ENCODE results near the gene CARD19.
"Not testable (repeated sequence)": the region's sequence is repeated elsewhere in the genome, so short reads cannot be mapped to it uniquely, and the experiment has no call there.

Gene CARD19

DNA sequence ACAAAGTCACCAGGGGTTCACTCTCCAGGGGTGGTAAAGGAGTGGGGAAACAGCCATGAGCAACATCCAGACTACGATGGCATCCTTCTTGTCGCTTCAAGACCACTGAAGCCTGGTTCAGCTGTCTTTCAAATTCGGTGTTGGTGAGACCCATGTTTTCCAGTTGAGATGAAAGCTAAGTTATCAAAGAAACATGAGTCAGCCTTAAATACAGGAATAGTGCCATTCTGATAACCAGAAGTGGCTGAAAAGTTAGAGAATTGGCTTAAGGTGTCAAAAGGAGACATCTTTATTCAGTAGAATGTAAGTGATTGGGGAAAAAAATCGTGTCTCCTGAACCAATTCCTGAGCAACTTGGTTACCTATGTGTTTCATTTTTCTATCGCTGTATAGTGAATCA lies 7.0 kb upstream of the CARD19 start:
- DNase-seq: no peak

DNA sequence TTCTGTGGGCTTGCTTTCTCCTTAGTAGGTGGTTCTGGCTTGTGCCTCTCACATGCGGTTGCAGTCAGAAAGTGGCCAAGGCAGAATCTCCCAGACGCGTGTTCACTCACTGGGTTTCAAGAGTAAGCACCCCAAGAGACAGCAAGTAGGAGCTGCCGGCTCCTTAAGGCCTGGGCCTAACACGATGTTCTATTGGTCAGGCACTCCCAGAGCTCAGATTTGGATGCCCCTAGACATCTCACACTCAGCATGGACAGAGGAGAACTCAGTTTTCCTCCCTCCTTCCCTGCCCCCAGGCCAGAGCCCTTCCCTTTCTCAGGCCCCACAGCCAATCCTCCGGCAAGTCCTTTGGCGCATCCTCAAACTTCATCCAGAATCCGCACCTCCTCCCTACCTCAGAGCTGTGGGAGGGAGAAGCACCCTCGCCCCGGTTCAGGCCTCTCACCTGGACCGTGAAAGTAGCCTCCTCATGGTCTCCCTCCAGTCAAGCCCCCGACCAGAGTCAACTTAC lies 6.5 kb upstream of the CARD19 start:
- no peak for DNase-seq

DNA sequence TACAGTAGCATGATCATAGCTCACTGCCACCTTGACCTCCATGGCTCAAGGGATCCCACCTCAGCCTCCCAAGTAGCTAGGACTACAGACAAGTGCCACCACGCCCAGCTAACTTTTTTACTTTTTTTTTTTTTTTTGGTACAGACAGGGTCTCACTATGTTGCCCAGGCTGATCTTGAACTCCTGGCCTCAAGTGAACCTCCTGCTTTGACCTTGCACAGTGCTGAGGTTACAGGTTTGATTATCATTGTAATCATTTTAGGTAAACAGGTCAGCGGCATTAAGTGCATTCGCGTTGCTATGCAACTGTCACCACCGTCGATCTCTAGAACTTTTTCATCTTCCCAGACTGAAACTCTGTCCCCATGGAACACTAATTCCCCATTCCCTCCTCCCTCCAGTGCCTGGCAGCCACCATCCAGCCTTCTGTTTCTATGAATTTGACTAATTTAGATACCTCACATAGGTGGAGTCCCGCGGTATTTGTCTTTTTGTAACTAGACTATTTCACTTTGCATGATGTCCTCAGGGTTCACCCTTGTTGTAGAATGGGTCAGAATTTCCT lies 5.8 kb upstream of the CARD19 start:
- DNase-seq: no peak

DNA sequence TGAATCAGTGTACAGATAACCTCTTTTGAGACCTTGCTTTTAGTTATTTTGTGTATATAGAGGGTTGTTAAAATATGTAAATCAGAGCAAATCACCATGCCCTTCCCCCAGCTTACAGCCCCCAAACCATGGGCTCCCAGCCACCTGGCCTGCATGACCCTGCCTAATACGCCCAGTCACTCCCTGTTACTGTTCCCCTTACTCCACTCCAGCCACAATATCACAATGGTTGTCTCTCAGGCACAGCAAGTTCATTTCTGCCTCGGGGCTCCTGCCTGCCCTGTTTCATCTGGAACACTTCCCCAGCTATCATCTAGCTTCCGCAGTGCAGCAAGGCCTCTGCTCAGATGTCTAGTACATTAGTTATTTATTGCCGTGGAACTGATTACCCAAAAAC lies 5.0 kb upstream of the CARD19 start:
- no peak for DNase-seq

DNA sequence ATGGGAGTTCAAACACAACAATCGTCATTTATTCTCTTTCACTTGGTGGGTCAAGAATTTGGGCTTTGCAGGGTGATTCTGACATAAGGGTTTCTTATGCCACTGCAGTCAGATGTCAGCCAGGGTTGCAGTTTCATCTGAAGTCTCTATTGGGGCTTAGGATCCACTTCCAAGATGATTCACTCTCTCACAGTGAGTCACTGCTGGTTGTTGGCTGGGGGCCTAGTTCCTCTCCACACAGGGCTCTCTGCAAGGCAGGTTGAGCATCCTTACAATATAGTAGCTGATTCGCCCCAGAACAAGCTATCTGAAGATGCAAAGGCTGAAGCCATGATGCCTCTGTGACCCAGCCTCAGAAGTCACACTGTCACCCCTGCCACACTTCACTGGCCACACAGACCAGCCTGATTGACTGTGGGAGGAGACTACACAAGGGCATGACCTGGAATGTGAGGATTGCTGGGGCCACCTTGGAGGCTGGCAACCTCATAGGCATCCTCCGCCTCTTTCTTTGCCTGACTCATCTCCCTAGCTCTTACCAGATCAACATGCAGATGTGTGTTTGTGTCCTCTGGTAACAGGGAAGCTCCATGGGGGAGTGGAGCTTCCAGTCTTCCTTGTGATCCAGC lies 4.5 kb upstream of the CARD19 start:
- no peak for DNase-seq

DNA sequence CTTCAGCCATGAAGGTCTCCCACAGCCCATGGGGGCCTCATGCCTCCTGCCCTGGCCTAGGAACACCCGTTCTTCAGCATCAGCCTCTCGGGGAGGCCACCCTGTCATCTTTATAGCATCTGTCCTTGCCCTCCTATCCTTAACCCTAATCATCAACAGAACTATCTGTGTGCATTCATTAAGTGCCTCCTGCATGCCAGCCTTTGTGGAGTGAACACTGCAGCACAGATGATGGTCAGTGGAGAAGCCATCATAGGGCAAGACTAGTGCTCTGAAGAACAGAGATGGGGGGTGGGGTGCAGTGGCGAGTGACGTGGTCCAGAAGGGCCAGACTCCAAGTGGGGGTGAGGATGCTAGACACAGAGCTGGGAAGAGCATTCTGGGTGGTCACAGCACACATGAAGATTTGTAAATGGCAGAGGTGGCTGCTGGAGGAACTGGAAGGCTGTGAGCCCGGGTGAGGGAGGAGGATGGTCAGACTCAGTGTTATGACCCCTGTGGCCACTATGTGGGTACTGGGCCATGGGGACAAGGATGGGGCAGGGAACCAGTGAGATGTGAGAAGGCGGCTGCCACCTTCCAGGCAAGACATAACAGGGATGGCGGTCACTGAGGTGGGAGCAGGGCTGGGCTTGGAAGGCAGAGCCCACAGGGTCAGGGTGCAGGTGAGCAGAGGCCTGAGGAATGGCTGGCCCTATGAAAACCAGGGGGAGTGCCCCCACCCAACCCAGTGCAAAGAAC lies 3.6 kb upstream of the CARD19 start:
- no peak for DNase-seq

DNA sequence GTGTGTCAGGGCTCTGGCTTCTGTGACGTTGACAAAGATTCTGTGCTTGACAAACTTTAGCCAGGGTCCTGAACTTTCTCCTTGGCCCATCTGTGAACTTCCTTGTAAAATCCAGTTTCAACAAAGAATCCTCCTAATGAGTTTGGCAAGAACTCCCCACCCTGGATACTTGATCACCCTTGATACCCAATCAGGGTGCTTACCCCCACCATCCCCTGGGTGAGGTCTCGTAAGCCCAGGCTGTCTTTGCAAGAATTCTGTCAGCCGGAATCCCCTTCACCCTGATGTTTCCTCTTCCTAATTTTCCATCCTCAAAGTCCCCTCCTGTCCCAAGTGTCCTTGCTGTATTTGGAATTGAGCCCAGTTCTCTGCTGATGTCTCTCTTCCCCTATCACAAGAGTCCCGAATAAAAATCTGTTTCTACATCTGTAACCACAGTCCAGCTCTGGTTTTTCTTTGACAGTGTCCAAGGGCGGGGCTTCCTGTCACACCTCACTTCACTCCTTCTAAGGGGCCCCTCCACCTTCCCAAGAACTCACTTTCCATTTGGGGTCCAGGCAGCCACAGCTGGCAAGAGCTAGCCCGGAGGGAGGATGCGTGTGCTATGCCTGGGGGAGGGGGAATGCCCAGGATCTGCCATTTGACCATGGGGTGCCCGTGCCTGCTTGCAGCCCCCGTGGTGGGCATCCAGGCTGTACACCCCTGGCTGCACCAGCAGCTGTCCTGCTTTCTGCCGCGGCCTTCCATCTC lies 2.7 kb upstream of the CARD19 start:
- no peak for DNase-seq

DNA sequence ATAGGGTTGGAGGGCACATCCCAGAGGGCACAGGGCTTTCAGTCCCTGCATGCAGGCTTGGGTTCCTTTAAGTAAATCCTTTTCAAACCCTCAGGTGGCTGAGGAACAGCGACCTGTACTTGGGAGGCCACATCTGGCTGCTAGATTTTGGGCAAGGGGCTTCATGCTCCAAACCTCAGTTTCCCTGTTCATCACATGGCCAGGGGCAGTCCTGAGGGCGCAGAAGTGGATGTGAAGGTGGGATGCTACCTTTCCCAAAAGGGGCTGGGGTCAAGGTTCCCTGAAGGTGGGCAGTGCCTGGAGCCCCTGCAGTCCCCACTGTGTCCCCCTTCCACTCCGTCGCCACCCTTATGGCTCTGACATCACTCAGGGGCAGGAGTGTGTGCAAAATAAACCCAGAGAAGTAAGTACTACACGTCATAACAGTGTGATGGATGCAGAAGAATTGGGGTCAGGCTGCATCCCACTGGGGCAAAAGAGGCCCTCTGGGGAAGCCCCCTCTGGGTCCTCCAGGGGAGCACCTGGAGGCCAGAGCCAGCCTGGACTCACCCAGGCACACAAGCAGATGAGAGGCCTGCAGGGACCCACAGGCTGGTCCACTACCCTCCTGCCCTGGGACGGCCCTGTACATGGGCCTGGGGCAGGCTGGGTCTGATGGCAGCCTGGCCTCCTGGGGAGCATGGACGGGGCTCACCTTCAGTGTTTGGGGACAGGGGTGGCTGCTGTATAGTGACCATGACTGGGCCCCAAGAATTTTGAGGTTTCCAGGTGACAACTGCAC lies 1.9 kb upstream of the CARD19 start:
- DNase-seq: no peak

DNA sequence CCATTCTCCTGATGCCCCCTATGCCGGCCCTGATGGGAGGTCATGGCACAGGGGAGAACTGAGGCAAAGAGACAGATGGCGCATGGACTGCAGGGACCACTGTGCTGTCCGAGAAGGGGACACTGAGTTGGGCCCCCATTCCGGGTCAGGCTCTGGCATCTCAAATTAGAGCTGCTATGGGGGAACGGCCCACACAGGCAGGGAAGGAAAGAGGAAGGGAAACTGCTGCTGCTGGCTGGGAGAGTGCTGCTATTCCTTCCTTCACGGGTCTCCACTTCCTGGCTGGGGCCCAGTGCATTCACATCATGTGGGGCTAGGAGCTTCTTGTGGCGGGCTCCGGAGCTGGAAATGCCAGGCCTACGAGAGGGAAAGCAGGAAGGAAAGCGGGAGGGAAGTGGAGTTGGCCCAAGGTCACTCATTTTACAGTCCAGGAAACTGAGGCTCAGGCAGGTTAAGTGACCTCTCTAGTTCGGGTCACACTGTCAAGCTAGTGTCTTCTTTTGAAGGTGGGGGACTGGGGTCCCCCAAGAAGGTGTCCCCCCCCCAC lies 1.3 kb upstream of the CARD19 start:
- DNase-seq: no peak

DNA sequence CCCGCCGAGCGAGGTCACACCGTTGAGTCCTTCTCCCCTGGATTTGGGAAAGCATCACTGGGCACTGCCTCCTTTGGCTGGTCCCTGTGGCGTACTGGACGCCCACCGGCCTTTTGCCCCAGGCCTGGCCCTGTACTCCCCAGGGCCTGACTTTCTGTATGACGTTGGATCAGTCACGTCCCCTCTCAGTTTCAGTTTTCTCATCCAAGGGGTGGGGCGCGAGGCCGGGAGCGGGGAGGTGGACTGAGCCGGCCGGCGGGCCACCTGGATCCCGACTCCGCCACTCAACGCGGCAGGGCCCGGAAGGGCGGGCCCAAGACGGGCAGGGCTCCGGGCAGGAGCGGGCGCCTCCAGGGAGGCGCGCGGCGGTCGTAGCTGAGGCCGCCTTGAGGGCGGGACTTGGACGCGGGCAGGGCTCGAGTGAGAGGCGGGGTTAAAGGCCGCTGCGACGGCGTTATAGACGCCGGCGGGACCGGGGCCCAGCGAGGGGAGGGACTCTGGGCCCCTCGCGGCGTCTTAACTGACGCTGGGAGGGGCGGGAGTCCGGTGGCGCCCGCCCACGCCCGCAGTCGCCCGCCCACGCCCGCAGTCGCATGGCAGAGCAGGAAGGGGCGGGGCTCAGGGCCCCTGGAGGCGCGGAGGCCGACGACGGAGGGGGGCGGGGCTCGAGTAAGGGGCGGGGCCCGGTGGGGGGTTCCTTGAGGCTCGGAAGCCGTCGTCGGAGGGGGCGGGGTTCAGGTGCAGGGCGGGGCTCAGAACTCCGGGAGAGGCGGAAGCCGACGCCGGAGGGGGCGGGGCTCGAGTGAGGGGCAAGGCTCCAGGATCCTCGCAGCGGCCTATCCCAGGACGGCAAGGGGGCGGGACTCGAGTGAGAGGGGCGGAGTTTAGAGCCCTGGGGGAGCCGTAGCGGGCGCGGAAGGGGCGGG lies 549 bp upstream of the CARD19 start:
- DNase-seq: peak; percentile 98

DNA sequence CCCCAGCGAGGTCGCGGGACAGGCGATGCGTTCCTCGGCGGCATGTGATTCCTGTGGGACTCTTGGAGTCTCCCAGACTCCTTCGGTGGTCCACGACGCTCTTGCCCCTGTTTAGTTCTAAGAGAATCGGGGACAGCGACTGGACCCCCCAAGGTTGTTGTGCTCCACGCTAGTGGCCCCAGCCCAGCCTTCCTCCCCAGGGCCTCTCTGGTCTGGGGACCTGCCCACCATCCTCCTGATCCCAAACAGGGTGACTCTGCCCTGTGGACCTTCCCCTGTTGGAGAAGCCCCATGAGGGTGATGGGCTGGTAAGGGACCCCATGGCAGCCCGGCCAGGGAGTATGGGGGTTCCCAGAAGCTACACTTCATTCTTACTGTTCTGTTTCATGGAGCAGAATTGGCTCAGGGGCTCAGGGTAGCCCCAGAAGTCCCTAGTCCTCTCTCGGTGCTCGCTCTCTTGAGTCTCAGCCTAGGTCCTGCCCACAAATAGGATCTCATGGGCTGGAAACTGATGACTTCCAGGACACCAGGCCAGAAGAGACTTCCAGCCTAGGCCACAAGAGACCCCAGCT lies 880 bp downstream of the CARD19 start:
- no peak for DNase-seq

DNA sequence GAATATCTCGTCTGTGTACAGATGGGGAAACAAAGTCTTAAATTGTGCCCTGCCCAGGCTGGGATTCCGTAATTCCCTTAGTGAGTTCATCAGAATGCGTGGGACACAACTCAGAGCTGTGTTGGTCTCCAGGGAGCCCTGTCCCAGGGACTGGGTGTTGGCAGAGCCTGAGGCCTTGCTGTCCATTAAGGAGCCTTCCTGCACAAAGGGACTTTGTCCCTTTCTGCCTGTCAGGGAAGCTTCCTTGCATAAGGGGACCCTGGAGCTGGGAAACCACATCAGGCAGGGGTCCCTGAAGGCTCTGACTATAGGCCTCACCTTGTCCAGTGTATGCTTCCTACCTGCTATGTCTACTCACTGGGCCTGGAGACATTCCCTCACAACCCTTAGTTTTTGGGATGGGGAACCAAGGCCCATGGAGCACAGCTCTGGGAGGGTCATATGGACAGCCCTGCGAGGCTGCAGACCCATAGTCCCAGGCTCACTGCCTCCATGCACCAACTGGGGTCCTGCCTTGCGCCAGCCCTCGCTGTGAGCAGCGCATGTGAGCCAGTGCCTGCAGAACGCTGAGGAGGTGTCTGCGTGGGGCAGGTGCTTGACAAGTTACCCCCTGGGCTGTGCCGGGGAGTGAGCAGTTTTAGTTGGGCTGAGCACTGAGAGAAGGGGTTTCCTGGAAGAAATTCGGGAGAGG lies 1.6 kb downstream of the CARD19 start:
- no peak for DNase-seq

DNA sequence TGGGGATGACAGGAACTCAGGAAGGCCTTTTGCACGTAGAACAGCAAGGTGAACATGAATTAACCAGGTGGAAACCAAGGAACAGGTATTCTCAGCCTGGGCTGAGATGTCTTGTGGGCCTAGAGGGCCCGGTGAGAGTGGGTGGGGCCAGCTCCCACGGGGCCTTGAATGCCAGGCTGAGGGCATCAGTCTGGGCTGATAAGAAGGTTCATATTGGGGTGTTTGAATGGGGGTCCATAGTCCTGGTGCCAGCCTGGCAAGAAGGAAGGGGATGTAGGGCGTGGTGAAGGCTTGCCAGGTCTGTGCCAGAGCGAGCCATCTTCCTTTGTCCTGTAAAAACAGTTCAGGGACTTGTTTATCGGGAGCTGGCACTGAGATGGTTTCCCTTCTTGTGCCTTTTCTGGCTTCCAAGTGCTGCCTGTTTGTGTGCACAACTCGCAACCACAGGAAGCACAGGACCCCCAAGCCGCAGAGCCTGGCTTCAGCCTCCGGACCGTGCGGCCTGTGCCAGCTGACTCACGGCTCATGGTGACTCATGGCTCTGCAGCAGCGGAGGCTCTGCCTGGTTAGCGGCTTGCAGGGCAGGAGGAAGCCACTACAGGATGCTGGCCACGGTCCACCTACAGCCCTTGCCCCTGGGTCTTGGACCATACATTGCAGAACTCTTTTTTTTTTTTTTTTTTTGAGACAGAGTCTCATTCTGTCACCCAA lies 2.4 kb downstream of the CARD19 start:
- DNase-seq: no peak

DNA sequence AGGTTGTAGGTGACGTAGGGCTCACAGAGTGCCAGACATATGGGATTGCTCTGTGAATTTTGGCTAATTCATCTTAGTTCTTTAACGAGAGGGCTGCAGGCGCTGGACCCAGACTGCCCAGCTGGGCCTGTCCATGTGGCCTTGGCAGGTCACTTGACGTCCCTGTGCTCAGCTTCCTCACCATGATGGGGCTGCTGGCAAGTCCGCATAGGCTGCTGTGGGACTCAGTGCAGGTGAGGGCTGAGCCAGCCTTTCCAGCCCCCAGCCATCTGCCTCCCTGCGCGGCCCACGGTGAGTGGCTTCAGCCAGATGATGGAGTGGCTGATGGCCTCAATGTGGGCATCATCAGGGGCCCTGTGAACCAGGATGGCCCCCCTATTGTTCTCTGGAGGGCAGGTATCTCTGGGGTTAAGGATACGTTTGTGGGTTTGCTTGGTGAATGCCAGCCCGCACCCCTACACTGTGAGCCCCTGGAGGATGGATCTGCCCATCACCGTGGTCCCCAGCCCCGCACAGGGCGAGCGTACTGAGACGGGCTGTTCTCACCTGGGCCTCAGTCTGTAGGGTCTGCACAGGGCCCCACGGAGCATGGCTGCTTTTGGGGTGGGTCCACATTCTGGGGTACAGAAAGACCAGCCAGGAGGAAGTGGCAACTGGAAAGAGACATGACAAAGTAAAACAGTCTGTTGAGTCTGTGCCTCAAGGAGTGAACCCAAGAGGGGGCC lies 3.7 kb downstream of the CARD19 start:
- no peak for DNase-seq

DNA sequence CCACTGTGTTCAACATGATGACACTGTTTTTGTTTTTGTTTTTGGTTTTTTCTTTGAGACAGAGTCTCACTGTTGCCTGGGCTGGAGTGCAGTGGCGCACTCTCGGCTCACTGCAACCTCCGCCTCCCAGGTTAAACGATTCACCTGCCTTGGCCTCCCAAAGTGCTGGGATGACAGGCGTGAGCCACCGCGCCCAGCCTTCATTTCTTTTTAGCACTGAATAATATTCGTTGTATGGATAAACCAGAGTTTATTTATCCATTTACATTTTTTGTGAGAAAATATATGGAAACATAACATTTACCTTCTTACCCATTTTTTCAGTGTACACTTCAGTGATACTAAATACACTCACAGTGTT lies 4.2 kb downstream of the CARD19 start:
- no peak for DNase-seq

DNA sequence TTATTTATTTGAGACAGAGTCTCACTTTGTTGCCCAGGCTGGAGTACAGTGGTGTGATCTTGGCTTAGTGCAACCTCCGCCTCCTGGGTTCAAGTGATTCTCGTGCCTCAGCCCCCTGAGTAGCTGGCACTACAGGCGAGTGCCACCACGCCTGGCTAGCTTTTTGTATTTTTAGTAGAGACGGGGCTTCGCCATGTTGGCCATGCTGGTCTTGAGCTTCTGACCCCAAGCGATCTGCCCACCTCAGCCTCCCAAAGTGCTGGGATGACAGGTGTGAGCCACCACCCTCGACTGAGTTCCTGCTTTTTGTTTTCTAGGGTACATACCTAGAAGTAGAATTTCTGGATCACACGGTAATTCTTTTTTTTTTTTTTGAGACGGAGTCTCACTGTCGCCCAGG lies 5.1 kb downstream of the CARD19 start:
- not testable (repeated sequence) for DNase-seq

DNA sequence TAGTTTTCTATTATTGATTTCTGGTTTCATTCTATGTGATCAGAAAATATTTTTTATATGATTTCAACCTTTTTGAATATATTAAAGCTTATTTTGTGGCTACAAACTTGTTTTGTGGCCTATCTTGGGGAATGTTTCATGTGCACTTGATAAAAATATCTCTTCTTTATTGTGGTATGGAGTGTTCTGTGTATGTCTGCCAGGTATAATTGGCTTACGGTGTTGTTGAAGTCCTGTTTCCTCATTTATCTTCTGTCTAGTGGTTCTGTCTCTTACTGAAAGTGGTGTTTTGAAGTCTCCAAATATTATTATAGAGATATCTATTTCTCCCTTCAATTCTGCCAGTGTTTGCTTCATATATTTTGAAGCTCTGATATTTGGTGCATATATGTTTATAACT lies 9.6 kb downstream of the CARD19 start:
- no peak for DNase-seq

DNA sequence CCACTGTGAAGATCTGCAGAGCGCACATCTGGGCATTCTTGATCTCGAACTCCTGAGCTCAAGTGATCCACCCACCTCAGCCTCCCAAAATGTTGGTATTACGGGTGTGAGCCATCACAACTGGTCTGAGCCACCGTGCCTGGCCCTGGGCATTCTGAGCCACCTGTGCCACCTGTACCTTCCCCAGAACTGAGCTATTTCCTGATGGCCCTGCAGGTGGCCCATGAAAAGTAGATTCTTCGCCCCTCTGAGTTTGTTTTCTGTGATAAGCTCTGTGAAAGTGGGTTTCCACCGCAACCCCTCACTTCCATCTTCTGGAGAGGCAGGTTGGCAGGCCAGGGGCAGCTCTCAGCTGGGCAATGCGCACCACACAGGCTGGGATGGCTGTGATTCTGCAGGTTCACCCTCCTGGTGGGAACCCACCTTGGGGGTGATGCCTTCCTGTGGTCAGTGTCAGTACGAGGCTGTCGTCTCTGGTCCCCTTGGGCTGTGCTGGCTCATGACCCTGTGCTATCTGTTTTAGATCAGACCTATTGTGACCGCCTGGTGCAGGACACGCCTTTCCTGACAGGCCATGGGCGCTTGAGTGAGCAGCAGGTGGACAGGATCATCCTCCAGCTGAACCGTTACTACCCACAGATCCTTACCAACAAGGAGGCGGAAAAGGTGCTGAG lies 11.3 kb downstream of the CARD19 start:
- no peak for DNase-seq

DNA sequence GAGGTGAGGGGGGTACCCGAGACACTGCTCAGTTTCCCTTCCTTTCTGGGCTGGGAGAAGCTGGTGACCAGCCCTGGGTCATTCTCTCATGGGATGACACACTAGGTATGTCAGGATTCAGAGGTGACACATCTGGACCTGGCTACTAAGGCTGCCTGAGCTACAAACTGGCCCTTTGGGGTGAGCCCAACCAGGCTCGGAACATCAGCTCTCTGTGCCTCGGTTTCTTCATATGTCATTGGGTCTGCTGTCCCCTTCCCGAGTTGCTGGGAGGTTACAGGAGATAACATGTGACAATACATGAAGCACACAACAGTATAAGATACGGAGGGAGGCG lies 11.8 kb downstream of the CARD19 start:
- DNase-seq: no peak

Data from NCI-H345 (cell line).